Esophagus squamous epithelium (tissue), 4 donors: ENCODE results near the gene SAMD5.

ENCODE experiments used
- CTCF ChIP-seq, 6 experiments: fragments of 450-650 bp in 4 of 6; fragments of 200-600 bp in 2 of 6; sonication (generic) in 2 of 6; IDR thresholded peaks; one replicate each; pipeline ENCODE4 v1.5.1; 2016 to 2019; ENCODE audit warnings: antibody characterized with exemption in 6 of 6, mild to moderate bottlenecking in 4 of 6, moderate library complexity in 4 of 6
- POLR2A ChIP-seq, 4 donors: fragments of 450-650 bp; IDR thresholded peaks; one replicate each; pipeline ENCODE4 v1.6.1; 2017; ENCODE audit warnings: antibody characterized with exemption in 4 of 4, mild to moderate bottlenecking in 4 of 4, moderate library complexity in 3 of 4

DNA sequence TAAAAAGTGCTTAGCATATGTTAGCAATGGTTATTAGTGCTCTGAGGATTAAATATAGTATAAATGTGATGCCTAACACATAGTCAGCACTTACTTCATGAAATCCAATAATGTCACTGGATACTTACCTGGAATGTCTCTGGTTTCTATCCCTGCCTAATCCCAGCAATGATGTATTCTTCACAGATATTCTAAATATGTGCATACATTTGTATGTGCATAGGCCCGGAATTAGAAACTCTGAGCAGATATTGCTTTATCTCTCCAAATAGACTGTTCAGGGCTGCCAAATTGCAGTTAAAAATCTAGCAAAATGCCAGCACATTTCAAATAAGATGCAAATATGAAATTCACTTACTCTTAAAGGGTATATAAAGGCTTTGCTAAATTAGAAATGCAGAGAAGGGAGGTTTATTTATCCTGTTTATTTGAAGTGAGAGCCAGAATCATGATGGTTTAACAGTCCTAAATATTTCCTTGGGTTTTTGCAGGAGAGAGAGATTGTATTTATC, 81.3 kb downstream of the SAMD5 start:
- TF ChIP-seq POLR2A (IDR thresholded peaks at IDR 0.05) (no peak), CTCF (IDR thresholded peaks at IDR 0.05) (no peak)
